ENCODE measurements around the gene DNAJC28. TPM values are rescaled to one million over a fixed set of nuclear protein-coding genes. Genes with fewer than 3 reads are reported as not detected.
A peak's percentile ranks its signal among the peaks of the same experiment; 100 is the strongest.

DNAJC28 gene
- total and polyA plus RNA-seq, 4 donors, result 0.83 to 3.2 (median 2.7) TPM

DNA sequence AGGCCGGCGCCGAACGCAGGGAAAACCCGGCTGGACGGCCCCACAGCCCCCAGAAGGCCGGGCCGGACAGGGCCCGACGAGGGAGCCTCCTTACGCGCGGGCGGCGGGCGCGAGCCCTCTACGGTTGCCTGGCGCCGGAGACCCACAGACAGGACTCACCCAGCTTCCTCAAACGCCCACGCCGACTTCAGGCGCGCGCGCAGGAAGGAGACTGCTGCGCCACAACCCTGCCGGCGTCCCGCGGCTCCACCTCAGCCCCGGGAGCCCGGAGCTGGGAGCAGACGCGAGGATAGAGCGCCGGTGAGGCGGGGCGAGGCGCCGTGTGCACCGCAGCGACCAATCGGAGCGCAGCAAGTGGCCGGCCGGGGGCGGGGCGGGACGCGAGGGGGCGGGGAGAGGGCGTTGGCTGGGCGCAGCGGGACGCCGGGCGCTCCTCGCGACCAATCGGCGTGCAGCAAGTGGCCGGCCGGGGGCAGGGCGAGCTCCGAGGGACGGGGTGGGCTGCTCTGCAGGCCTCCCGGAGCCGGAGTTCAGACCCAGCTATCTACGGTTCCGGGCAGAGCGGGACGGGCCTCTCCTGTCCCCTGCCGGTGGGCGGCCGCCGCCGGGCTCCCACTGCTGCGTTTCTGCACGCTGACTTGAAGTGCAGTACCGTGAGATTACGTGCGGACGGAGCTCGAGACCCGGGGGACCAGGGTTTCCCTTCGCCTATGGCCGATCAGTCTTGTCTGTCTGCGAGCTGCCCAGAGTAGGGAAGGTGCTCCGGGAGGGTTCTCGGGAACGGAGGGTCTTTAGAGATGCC lies 11.6 kb downstream of the DNAJC28 start, which contains the start of gene TMEM50B:
TSS of gene TMEM50B (minus strand) at position 296 of the 802 bp plus-strand sequence. CDS start 11,089 bp downstream, outside the sequence.
- Histone ChIP-seq H3K36me3 (ENCODE audit: control insufficient read depth in 4 of 4, insufficient read depth in 3 of 4, low read depth in 1 of 4, low read length in 3 of 4) (no peaks in the 10 kb centered on the region), H3K4me3 (ENCODE audit: low read depth in 1 of 3, low read length in 3 of 3) (peak within 1 kb of the TSS; percentile 66 to 96 (median 91)), H3K9ac (ENCODE audit: low read depth in 1 of 2, low read length in 2 of 2) (peak within 1 kb of the TSS; percentile 93 to 97), H3K27ac (ENCODE audit: low read depth in 1 of 2, low read length in 2 of 2) (peak within 1 kb of the TSS; percentile 93 to 96), H3K27me3 (ENCODE audit: control insufficient read depth in 4 of 4, insufficient read depth in 4 of 4, low read length in 3 of 4) (no peaks in the 10 kb centered on the region), H3K9me3 (ENCODE audit: control insufficient read depth in 4 of 4, low read length in 3 of 4) (no peaks in the 10 kb centered on the region), H3K4me1 (ENCODE audit: control insufficient read depth in 4 of 4, insufficient read depth in 4 of 4, low read length in 3 of 4) (peaks cover 2 to 13% (median 7%) of the 10 kb centered on the region in 4 donors)
- DNase-seq (ENCODE audit: low spot score), result peak; percentile 99
- TF ChIP-seq JUND (IDR thresholded peaks at IDR 0.05) (no peak), HNF4G (IDR thresholded peaks at IDR 0.05) (no peak), RXRA (IDR thresholded peaks at IDR 0.05) (no peak), FOXA2 (IDR thresholded peaks at IDR 0.05) (peak; percentile 8), YY1 (IDR thresholded peaks at IDR 0.05) (peak; percentile 66), RAD21 (IDR thresholded peaks at IDR 0.05) (peak; percentile 46 to 61), HNF4A (conservative IDR thresholded peaks at IDR 0.05) (no peak), GABPA (IDR thresholded peaks at IDR 0.05 in 1 of 2, conservative IDR thresholded peaks at IDR 0.05 in 1 of 2) (no peak), SP1 (IDR thresholded peaks at IDR 0.05) (peak; percentile 44), EGR1 (IDR thresholded peaks at IDR 0.05; ENCODE audit: low read depth in 2 of 2) (peak; percentile 89 to 93), TAF1 (conservative IDR thresholded peaks at IDR 0.05) (peak; percentile 90)
- TF ChIP-seq, protein P1, sequence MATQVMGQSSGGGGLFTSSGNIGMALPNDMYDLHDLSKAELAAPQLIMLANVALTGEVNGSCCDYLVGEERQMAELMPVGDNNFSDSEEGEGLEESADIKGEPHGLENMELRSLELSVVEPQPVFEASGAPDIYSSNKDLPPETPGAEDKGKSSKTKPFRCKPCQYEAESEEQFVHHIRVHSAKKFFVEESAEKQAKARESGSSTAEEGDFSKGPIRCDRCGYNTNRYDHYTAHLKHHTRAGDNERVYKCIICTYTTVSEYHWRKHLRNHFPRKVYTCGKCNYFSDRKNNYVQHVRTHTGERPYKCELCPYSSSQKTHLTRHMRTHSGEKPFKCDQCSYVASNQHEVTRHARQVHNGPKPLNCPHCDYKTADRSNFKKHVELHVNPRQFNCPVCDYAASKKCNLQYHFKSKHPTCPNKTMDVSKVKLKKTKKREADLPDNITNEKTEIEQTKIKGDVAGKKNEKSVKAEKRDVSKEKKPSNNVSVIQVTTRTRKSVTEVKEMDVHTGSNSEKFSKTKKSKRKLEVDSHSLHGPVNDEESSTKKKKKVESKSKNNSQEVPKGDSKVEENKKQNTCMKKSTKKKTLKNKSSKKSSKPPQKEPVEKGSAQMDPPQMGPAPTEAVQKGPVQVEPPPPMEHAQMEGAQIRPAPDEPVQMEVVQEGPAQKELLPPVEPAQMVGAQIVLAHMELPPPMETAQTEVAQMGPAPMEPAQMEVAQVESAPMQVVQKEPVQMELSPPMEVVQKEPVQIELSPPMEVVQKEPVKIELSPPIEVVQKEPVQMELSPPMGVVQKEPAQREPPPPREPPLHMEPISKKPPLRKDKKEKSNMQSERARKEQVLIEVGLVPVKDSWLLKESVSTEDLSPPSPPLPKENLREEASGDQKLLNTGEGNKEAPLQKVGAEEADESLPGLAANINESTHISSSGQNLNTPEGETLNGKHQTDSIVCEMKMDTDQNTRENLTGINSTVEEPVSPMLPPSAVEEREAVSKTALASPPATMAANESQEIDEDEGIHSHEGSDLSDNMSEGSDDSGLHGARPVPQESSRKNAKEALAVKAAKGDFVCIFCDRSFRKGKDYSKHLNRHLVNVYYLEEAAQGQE (IDR thresholded peaks at IDR 0.05), result peak; percentile 92
- TF ChIP-seq, protein P2, sequence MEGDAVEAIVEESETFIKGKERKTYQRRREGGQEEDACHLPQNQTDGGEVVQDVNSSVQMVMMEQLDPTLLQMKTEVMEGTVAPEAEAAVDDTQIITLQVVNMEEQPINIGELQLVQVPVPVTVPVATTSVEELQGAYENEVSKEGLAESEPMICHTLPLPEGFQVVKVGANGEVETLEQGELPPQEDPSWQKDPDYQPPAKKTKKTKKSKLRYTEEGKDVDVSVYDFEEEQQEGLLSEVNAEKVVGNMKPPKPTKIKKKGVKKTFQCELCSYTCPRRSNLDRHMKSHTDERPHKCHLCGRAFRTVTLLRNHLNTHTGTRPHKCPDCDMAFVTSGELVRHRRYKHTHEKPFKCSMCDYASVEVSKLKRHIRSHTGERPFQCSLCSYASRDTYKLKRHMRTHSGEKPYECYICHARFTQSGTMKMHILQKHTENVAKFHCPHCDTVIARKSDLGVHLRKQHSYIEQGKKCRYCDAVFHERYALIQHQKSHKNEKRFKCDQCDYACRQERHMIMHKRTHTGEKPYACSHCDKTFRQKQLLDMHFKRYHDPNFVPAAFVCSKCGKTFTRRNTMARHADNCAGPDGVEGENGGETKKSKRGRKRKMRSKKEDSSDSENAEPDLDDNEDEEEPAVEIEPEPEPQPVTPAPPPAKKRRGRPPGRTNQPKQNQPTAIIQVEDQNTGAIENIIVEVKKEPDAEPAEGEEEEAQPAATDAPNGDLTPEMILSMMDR (IDR thresholded peaks at IDR 0.05; ENCODE audit: low read depth, low read length, missing input control), result peak; percentile 49
- TF ChIP-seq, protein P3, sequence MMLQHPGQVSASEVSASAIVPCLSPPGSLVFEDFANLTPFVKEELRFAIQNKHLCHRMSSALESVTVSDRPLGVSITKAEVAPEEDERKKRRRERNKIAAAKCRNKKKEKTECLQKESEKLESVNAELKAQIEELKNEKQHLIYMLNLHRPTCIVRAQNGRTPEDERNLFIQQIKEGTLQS (IDR thresholded peaks at IDR 0.05), result no peak
- WGBS, result under 1% methylated on average over 93 of the region's 93 CpGs

DNA sequence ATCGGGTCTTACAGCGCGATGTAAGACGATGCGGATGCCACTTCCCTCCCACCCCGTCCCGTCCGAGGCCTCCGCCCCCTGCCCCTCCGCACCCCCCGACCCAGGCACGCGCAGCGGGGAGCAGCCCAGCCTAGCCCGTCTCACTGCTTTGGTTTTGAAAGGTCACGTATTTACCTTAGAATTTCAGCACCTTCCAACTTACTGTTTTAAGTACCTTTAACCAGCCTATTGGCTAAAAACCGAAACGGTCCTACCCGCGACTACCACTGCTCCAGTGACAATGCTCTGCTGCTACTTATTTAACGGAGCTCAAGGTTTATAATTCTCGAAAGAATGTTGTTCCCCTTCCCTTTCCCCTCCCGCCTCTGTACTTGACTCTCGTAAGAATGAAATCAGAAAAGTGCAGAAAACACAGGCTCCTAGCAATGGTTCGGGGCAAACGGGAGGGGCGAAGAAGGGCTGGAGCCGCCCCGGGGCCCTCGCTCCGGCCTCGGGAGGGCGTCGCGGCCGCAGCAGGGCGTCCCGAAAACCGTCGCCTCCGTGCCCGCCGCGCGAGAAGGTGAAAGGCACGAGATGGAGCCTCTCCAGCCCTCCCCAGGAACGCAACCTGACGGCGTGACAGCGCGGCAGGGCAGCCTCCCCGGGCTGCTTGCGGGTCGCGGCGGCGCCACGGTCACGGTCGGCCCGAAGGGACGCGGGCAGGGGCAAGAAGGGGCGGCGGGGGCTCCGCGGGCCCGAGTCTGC lies 12.4 kb downstream of the DNAJC28 start:
- H3K36me3 ChIP-seq (ENCODE audit: control insufficient read depth in 4 of 4, insufficient read depth in 3 of 4, low read depth in 1 of 4, low read length in 3 of 4), result no peaks in the 10 kb centered on the region
- WGBS, result under 1% methylated on average over 68 of the region's 68 CpGs
- H3K4me3 ChIP-seq (ENCODE audit: low read depth in 1 of 3, low read length in 3 of 3), result peak overlapping the region; percentile 41 to 96 (median 91)
- TF ChIP-seq EGR1 (IDR thresholded peaks at IDR 0.05; ENCODE audit: low read depth in 2 of 2) (no peak), YY1 (IDR thresholded peaks at IDR 0.05) (no peak), RAD21 (IDR thresholded peaks at IDR 0.05) (no peak), GABPA (IDR thresholded peaks at IDR 0.05 in 1 of 2, conservative IDR thresholded peaks at IDR 0.05 in 1 of 2) (no peak), SP1 (IDR thresholded peaks at IDR 0.05) (no peak)
- TF ChIP-seq, protein P4, sequence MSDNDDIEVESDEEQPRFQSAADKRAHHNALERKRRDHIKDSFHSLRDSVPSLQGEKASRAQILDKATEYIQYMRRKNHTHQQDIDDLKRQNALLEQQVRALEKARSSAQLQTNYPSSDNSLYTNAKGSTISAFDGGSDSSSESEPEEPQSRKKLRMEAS (IDR thresholded peaks at IDR 0.05), result no peak
- peaks cover 2 to 13% (median 7%) of the 10 kb centered on the region in 4 donors for H3K4me1 ChIP-seq (ENCODE audit: control insufficient read depth in 4 of 4, insufficient read depth in 4 of 4, low read length in 3 of 4)
- peak overlapping the region; percentile 58 to 97 for H3K9ac ChIP-seq (ENCODE audit: low read depth in 1 of 2, low read length in 2 of 2)
- H3K9me3 ChIP-seq (ENCODE audit: control insufficient read depth in 4 of 4, low read length in 3 of 4), result no peaks in the 10 kb centered on the region
- no peaks in the 10 kb centered on the region for H3K27me3 ChIP-seq (ENCODE audit: control insufficient read depth in 4 of 4, insufficient read depth in 4 of 4, low read length in 3 of 4)
- peak; percentile 54 for DNase-seq (ENCODE audit: low spot score)
- H3K27ac ChIP-seq (ENCODE audit: low read depth in 1 of 2, low read length in 2 of 2), result peak overlapping the region; percentile 93 to 96
